Cardiac muscle cell (in vitro differentiated cells and primary cell): ENCODE data around the gene MARCO. TPM values are rescaled to one million over a fixed set of nuclear protein-coding genes. Genes with fewer than 3 reads are reported as not detected.

Experiments
- DNase-seq, 2 donors: peaks; one replicate each; pipeline versions ENCODE4 v3.0.0 to v3.0.0-alpha.2; 2010 to 2017; ENCODE audit warnings: low read depth in 1 of 2, low spot score in 1 of 2
- H3K27ac ChIP-seq: fragments of 200-600 bp; sonication (generic); 2 replicates; pipeline ENCODE4 v1.5.1; 2016
- H3K27me3 ChIP-seq: fragments of 200-600 bp; sonication (generic); 2 replicates; pipeline ENCODE4 v1.6.0; 2016; ENCODE audit warnings: control low read depth
- H3K36me3 ChIP-seq: fragments of 200-600 bp; sonication (generic); 2 replicates; pipeline ENCODE4 v1.5.1; 2016; ENCODE audit warnings: control low read depth
- H3K4me1 ChIP-seq: fragments of 200-600 bp; sonication (generic); 2 replicates; pipeline ENCODE4 v1.8.1; 2017; ENCODE audit warnings: low read depth, mild to moderate bottlenecking, mixed run types
- H3K4me3 ChIP-seq: fragments of 200-600 bp; sonication (generic); 2 replicates; pipeline ENCODE4 v1.5.1; 2016; ENCODE audit warnings: mild to moderate bottlenecking
- H3K9me3 ChIP-seq: fragments of 200-600 bp; sonication (generic); 2 replicates; pipeline ENCODE4 v1.5.1; 2017; ENCODE audit warnings: low read depth, mild to moderate bottlenecking, control low read depth
- polyA plus RNA-seq: library from polyadenylated mRNA; unstranded; fragments of >200 nt; fragmentation: Nextera tagmentation; extraction: Ambion mirVana; gene quantifications from 2 replicates; pipeline ENCODE4 v1.2.1, GENCODE V29; 2016
- total RNA-seq: library from RNA; depleted of rRNA; stranded (reverse); fragments of >200 nt; gene quantifications from 2 replicates; pipeline ENCODE4 v1.2.3, GENCODE V29; 2016
- TF ChIP-seq, protein P1 (sequence below): IDR thresholded peaks from 2 replicates; pipeline ENCODE4 v1.5.1; 2012; ENCODE audit warnings: low read depth, mild to moderate bottlenecking, low read length

Gene MARCO
- total and polyA plus RNA-seq, 2 experiments from 2014 or later = not detected

DNA sequence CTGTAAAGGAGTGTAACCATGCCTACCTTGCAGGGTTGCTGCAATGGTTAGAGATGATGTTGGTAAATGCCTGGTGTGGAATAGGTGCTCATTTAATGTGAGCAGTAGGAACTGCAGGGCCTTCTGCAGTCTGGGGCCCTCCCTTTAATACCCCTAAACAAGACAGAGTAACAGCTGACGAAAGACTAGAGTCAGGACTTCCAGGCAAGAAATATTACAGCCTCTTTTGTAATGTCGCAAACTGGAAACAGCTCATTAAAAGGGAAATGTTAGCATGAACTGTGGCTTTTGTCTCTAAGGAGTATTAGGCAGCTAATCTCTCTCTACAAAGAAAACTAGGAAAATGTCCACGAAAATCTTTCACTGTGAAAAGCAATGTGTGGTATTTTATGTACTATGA, 26.0 kb downstream of the MARCO start:
- H3K4me3 ChIP-seq = no peak overlapping the region
- DNase-seq = no peak
- TF ChIP-seq, protein P1, sequence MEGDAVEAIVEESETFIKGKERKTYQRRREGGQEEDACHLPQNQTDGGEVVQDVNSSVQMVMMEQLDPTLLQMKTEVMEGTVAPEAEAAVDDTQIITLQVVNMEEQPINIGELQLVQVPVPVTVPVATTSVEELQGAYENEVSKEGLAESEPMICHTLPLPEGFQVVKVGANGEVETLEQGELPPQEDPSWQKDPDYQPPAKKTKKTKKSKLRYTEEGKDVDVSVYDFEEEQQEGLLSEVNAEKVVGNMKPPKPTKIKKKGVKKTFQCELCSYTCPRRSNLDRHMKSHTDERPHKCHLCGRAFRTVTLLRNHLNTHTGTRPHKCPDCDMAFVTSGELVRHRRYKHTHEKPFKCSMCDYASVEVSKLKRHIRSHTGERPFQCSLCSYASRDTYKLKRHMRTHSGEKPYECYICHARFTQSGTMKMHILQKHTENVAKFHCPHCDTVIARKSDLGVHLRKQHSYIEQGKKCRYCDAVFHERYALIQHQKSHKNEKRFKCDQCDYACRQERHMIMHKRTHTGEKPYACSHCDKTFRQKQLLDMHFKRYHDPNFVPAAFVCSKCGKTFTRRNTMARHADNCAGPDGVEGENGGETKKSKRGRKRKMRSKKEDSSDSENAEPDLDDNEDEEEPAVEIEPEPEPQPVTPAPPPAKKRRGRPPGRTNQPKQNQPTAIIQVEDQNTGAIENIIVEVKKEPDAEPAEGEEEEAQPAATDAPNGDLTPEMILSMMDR = no peak
- no peaks in the 10 kb centered on the region for H3K4me1 ChIP-seq
- H3K9me3 ChIP-seq = no peaks in the 10 kb centered on the region
- peaks cover 5% of the 10 kb centered on the region for H3K27me3 ChIP-seq
- H3K27ac ChIP-seq = no peak overlapping the region
- H3K36me3 ChIP-seq = no peaks in the 10 kb centered on the region

DNA sequence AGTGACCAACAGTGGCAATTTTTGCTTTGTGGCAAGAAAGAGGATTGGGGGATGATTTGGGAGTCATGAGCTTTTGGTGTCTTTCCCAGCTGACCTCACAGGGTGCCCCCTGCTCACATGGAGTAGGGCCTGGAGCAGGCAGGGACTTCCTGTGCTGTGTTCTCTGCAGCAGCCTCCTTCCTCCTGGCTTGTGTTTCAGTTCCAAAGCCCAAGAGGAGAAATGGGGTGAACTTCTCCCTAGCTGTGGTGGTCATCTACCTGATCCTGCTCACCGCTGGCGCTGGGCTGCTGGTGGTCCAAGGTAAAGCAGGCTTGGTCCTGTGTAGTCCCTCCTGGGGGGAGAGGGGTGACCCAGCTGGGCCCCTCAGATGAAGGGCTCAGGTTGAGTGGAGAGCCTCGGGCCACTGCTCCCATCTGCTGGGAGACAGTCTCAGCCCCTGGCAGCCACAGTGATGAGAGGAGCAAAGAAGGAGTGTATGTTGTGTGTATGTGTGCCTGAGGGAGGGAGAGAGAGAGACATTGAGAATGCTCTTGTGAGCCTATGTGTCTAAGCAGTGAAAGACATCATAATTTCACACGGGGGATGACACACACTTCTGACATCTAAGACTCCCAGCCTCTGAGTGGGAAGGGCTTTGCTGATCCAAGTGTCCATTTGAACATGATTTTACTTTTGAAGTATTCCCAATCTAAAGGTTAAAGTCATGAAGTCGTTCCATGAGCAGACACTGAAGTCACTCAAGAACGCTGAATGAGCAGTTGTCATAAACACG, 27.2 kb downstream of the MARCO start:
- TF ChIP-seq, protein P1 = no peak
- no peaks in the 10 kb centered on the region for H3K9me3 ChIP-seq
- H3K36me3 ChIP-seq = no peaks in the 10 kb centered on the region
- H3K27me3 ChIP-seq = peaks cover 13% of the 10 kb centered on the region
- H3K27ac ChIP-seq = no peak overlapping the region
- H3K4me1 ChIP-seq = no peaks in the 10 kb centered on the region
- DNase-seq = no peak
- no peak overlapping the region for H3K4me3 ChIP-seq

DNA sequence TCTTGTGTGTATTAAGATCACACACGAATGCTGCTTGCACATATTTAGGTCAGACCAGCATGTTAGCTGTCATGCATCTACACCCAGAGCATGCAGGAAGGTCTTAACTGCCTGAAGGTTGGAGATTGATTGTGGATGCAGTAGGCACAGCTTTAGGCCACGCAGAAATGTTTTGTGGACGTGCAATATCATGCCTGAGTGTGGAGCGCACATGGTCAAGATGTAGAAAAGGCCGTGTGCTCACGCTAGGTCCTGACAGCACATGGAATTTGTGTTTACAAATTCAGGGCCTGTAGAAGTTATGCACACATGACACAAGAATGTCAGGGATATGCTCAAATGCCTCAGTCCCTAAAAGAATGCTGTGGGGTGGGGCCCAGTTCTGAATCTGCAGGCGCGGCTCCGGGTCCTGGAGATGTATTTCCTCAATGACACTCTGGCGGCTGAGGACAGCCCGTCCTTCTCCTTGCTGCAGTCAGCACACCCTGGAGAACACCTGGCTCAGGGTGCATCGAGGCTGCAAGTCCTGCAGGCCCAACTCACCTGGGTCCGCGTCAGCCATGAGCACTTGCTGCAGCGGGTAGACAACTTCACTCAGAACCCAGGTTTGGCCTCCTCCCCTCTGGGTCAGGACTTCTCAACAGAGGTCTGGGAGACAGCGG, 27.9 kb downstream of the MARCO start:
- DNase-seq = no peak
- Histone ChIP-seq H3K4me3 (no peak overlapping the region), H3K4me1 (no peaks in the 10 kb centered on the region), H3K36me3 (no peaks in the 10 kb centered on the region), H3K27me3 (peaks cover 19% of the 10 kb centered on the region), H3K9me3 (no peaks in the 10 kb centered on the region), H3K27ac (no peak overlapping the region)
- TF ChIP-seq, protein P1 = no peak

DNA sequence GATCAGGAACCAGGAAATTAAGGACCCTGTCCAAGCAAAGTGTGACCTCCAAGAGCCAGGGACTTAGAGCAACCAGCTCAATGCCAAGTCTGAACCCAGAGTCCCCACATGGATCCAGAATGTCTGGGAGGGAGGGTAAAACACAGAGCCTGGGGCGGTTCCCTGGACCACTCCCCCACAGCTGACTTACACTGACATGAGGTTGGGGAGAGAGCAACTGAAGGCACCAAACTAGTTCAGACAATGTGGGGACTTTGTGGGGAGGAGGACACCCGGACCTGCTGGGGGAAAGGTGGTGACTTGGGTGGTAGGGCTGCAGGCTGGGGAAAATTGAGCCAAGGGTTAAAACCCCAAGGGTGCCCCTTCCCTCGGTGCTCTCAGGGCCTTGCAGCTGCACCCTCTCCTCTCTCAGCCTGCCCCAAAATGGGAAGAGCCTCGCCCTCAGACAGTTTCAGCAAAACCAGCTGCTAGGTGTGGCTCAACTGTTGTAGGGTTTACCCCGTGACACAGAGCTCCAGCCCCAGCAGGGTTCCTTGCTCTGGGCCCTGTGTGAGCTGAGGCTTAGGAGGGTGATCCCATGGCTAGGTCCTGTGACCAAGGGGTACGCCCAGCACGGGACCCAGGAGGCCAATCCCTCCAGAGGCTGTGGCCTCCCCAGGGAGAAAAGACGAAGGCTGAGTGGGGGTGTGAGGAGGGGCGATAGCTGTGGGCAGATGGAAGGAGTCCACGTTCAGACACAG, 28.6 kb downstream of the MARCO start:
- Histone ChIP-seq H3K4me1 (no peaks in the 10 kb centered on the region), H3K27me3 (peaks cover 24% of the 10 kb centered on the region), H3K36me3 (no peaks in the 10 kb centered on the region), H3K4me3 (no peak overlapping the region), H3K27ac (no peak overlapping the region), H3K9me3 (no peaks in the 10 kb centered on the region)
- no peak for DNase-seq
- TF ChIP-seq, protein P1 = no peak

DNA sequence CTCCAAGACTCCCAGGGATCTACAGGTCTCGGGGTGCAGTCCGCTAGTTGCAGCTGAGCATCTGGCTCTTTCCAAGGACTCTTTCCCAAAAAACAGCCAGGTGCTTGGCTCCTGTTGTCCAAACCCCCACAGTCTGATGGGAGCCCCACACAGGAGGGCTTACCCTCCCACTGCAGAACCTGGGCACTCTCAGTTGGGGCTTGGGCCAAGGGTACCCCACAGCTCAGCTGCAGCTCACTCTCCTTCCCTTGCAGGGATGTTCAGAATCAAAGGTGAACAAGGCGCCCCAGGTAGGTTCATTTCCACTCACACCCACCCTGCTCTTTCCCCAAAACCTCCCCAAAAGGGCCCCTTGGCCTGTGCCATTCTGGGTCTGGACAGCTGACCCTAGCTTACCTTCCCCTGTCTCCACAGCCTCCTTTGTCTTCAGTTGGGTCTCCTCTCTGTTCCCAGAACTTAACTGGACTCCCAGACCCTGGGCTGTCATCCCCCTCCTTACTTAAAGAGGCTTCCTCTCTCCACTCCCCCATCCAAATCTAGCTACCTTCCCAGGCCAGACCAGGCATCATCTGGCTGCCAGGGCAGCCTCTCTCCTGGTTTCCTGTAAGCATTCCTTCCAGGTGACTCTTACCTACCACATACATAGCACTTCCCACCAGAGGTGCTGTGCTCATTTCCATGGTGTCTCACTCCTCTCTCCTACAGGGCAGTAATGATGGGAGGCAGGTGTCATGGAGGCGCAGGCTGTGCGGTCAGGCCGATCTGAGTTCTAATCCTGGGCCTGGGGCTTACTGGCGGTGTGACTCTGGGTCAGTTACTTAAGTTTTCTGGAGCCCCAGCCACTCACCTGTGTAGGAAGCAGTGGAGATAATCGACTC, 29.5 kb downstream of the MARCO start:
- Histone ChIP-seq H3K36me3 (no peaks in the 10 kb centered on the region), H3K27ac (no peak overlapping the region), H3K27me3 (peaks cover 31% of the 10 kb centered on the region), H3K9me3 (no peaks in the 10 kb centered on the region), H3K4me3 (no peak overlapping the region), H3K4me1 (no peaks in the 10 kb centered on the region)
- TF ChIP-seq, protein P1 = no peak
- no peak for DNase-seq
